ENCODE measurements around the gene DZIP1L. TPM values are rescaled to one million over a fixed set of nuclear protein-coding genes. Genes with fewer than 3 reads are reported as not detected.

Gene DZIP1L
- total RNA-seq, 1 experiment from 2014 or later = 3.8 TPM

GRCh38 chr3:138027821-138028220, 87.6 kb downstream of the DZIP1L start:
- Histone ChIP-seq H3K4me3 (ENCODE audit: low read length) (no peak overlapping the region), H3K79me2 (ENCODE audit: low read length) (no peaks in the 10 kb centered on the region), H3K9me3 (ENCODE audit: low read length) (no peaks in the 10 kb centered on the region), H3K9me2 (replicated peaks; ENCODE audit: low read length) (no peaks in the 10 kb centered on the region), H3K27ac (ENCODE audit: low read length) (no peak overlapping the region), H3K9ac (ENCODE audit: low read length) (no peak overlapping the region), H3K27me3 (ENCODE audit: low read length) (no peaks in the 10 kb centered on the region), H3K36me3 (ENCODE audit: low read depth, low read length) (no peaks in the 10 kb centered on the region), H3K4me1 (ENCODE audit: insufficient read depth, low read length) (no peaks in the 10 kb centered on the region), H4K20me1 (ENCODE audit: low read length) (no peaks in the 10 kb centered on the region), H3F3A (ENCODE audit: low read length, unreplicated experiment) (no peaks in the 10 kb centered on the region), H3K4me2 (ENCODE audit: low read length) (no peak overlapping the region), H2AFZ (ENCODE audit: low read length) (no peak overlapping the region)
- CTCF ChIA-PET = no interaction called here
- TF ChIP-seq EZH2phosphoT487 (IDR thresholded peaks at IDR 0.05; ENCODE audit: borderline replicate concordance, low read length) (no peak), CTCF (conservative IDR thresholded peaks at IDR 0.05; ENCODE audit: low read depth, low read length) (no peak), EZH2 (IDR thresholded peaks at IDR 0.05; ENCODE audit: low read length, unreplicated experiment) (no peak)
- POLR2A ChIA-PET (ENCODE audit: unreplicated experiment) = no interaction called here
- intact Hi-C loops (cut with micrococcal nuclease) = no loop called here
- no peak for ATAC-seq
- no TSS peak for BruUV-seq (replicated peaks)
- no peak for DNase-seq

- Histone ChIP-seq H3K27ac (ENCODE audit: low read length) (no peak overlapping the region), H3K9ac (ENCODE audit: low read length) (no peak overlapping the region), H3K36me3 (ENCODE audit: low read depth, low read length) (no peaks in the 10 kb centered on the region), H3K4me3 (ENCODE audit: low read length) (no peak overlapping the region), H3K4me2 (ENCODE audit: low read length) (no peak overlapping the region), H3K27me3 (ENCODE audit: low read length) (no peaks in the 10 kb centered on the region), H3K79me2 (ENCODE audit: low read length) (no peaks in the 10 kb centered on the region), H2AFZ (ENCODE audit: low read length) (no peak overlapping the region), H3K9me2 (replicated peaks; ENCODE audit: low read length) (no peaks in the 10 kb centered on the region), H4K20me1 (ENCODE audit: low read length) (no peaks in the 10 kb centered on the region), H3K9me3 (ENCODE audit: low read length) (no peaks in the 10 kb centered on the region), H3K4me1 (ENCODE audit: insufficient read depth, low read length) (no peaks in the 10 kb centered on the region), H3F3A (ENCODE audit: low read length, unreplicated experiment) (no peaks in the 10 kb centered on the region)
- intact Hi-C loops (cut with micrococcal nuclease) = no loop called here
- TF ChIP-seq EZH2phosphoT487 (IDR thresholded peaks at IDR 0.05; ENCODE audit: borderline replicate concordance, low read length) (no peak), CTCF (conservative IDR thresholded peaks at IDR 0.05; ENCODE audit: low read depth, low read length) (no peak), EZH2 (IDR thresholded peaks at IDR 0.05; ENCODE audit: low read length, unreplicated experiment) (no peak)
- ATAC-seq = no peak
- POLR2A ChIA-PET (ENCODE audit: unreplicated experiment) = no interaction called here
- no TSS peak for BruUV-seq (replicated peaks)
- CTCF ChIA-PET = no interaction called here
- no peak for DNase-seq
Measured at GRCh38 chr3:138025553-138025952, 89.9 kb downstream of the DZIP1L start.

GRCh38 chr3:138023754-138024153, 91.7 kb downstream of the DZIP1L start:
- no peaks in the 10 kb centered on the region for H3K9me2 ChIP-seq (replicated peaks; ENCODE audit: low read length)
- H3K27me3 ChIP-seq (ENCODE audit: low read length) = no peaks in the 10 kb centered on the region
- no peak overlapping the region for H3K9ac ChIP-seq (ENCODE audit: low read length)
- H3K9me3 ChIP-seq (ENCODE audit: low read length) = no peaks in the 10 kb centered on the region
- no peaks in the 10 kb centered on the region for H3K4me1 ChIP-seq (ENCODE audit: insufficient read depth, low read length)
- POLR2A ChIA-PET (ENCODE audit: unreplicated experiment) = no interaction called here
- TF ChIP-seq EZH2 (IDR thresholded peaks at IDR 0.05; ENCODE audit: low read length, unreplicated experiment) = no peak
- no peak for TF ChIP-seq EZH2phosphoT487 (IDR thresholded peaks at IDR 0.05; ENCODE audit: borderline replicate concordance, low read length)
- TF ChIP-seq CTCF (conservative IDR thresholded peaks at IDR 0.05; ENCODE audit: low read depth, low read length) = no peak
- no peaks in the 10 kb centered on the region for H4K20me1 ChIP-seq (ENCODE audit: low read length)
- H3K36me3 ChIP-seq (ENCODE audit: low read depth, low read length) = no peaks in the 10 kb centered on the region
- DNase-seq = no peak
- no peak overlapping the region for H3K4me2 ChIP-seq (ENCODE audit: low read length)
- no peaks in the 10 kb centered on the region for H3F3A ChIP-seq (ENCODE audit: low read length, unreplicated experiment)
- H3K27ac ChIP-seq (ENCODE audit: low read length) = no peak overlapping the region
- no peaks in the 10 kb centered on the region for H3K79me2 ChIP-seq (ENCODE audit: low read length)
- ATAC-seq = no peak
- CTCF ChIA-PET = no interaction called here
- H2AFZ ChIP-seq (ENCODE audit: low read length) = no peak overlapping the region
- BruUV-seq (replicated peaks) = no TSS peak
- intact Hi-C loops (cut with micrococcal nuclease) = no loop called here
- no peak overlapping the region for H3K4me3 ChIP-seq (ENCODE audit: low read length)

Measured in PC-3 (cell line).